HFF-Myc (cell line): Measurements from ENCODE around the gene RSRP1.

ENCODE experiments used
- DNase-seq: peaks from one replicate; pipeline ENCODE4 v3.0.0-alpha.2; 2011; ENCODE audit warnings: low read depth; ENCODE audit errors: extremely low read depth
- H3K4me3 ChIP-seq: replicated peaks from 2 replicates; pipeline ENCODE4 v1.5.1; 2011; ENCODE audit warnings: low read depth, mild to moderate bottlenecking, control low read depth, low read length
- CTCF ChIP-seq: IDR thresholded peaks from 2 replicates; pipeline ENCODE4 v1.5.1; 2012; ENCODE audit warnings: mild to moderate bottlenecking, low read depth, low read length, control low read depth; ENCODE audit errors: missing control alignments

The RSRP1 gene

DNA sequence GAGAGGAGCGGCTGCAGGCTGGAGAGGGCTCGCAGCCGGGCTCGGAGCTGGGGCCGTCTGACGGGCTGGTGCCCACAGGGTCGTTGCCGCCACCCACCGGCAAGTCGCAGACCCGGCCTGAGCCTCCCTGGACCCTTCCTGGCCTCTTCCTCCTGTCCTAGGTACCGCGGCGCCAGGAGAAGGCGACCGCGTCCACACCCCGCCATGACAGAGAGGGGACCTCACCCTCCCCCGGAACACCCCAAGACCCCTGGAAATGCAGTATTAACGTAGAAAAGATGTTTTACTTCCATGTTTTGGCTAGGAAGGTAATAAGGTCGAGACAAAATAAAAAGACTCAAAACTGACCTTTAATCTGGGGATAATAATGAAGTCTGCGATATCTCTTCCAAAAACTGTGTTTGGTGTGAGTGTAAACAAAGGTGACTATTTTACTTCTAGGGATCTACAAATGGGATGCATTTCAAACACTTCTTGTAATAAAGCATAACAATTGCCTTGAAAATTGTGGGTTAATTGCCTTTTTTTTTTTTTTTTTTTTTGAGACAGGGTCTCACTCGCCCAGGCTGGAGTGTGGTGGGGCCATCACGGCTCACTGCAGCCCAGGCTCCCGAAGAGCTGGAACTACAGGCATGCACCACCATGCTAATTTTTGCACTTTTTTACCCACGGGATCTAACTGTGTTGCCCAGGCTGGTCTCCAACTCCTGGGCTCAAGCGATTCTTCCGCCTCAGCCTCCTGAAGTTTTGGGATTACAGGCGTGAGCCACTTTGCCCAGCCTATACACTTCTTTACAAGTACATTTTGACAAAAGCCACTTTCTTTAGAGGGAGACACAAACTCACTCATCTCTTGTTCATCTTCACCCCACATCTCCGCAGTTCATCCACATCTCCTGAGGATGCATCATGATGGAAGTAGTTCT, 838 bp upstream of the RSRP1 start:
- no peak for DNase-seq
- peak overlapping the region; percentile 97 for H3K4me3 ChIP-seq
- TF ChIP-seq CTCF, result no peak

GRCh38 chr1:25246600-25247023, 642 bp downstream of the RSRP1 start:
- no peak for DNase-seq
- H3K4me3 ChIP-seq, result peak overlapping the region; percentile 97
- no peak for TF ChIP-seq CTCF

DNA sequence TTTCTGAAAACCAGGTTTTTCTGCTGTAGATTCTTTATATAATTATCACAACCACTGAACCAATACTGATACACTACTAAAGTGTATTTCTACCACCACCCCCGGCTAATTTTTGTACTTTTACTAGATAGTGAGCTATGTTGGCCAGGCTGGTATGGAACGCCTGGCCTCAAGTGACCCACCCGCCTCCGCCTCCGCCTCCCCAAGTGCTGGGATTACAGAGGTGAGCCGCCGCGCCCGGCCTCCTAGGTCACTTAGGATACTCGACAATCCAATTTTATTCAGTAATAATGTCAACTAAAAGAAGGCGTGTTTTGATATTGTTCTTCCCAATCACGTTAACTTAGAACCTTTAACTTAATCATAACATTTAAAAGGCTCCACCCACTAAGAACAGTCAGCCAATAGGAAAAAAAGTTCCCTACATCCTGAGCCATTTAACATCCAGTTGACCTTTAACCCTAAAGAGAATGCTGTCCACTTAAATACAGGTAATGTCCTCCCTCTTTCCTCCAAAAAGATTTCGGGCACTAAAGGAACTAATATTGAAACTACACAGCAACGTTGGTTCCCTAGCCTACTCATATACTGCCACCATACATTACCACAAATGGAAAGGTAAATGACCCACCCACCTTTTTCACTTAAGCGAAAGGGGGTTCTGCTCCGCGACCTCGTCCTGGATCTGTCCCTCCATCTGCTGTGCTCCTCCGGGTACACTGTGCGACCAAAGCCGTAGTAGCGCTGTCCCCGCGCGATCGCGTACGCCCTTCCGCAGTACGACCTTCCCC, 1.2 kb downstream of the RSRP1 start:
- H3K4me3 ChIP-seq, result peak overlapping the region; percentile 97
- TF ChIP-seq CTCF, result no peak
- no peak for DNase-seq

DNA sequence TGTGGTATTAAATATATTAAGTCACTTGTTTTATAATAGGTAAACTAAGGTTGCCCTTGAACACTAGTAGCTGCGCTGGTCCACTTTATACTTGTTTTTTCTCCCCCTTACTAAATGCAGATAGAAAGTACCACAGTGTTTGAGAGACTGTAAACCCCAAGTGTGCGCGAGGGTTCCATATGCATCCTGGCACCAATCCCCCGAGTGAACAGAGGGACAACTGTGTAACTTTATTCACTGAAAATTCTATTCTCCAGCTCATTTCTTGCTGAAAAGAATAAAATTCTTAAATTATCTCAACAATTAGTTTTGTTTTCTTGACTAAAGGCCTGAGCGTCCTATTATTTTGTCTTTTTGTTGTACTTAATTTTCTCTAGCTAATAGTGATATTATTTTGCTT, 1.9 kb downstream of the RSRP1 start:
- H3K4me3 ChIP-seq, result peak overlapping the region; percentile 97
- no peak for TF ChIP-seq CTCF

DNA sequence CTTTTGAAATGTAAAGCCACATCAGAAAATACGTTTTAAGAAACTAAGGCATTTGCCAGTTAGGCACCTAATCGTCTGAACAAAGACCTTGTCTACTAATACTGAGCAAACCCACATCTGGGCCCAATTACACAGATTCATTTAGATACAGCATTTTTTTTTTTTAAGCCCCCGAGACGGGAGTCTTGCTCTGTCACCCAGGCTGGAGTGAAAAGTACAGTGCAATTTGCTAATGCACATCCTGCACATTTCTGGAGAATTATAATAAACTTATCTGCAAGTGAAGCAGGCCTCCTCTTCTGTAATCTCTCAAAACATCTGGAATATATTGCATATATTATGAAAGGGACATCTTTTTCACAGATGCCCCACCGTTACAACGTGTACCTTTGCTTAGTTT, 3.3 kb downstream of the RSRP1 start:
- no peak overlapping the region for H3K4me3 ChIP-seq
- no peak for TF ChIP-seq CTCF
- DNase-seq, result no peak

More for the DNA sequence above, 1.9 kb downstream of the RSRP1 start:
- no peak for DNase-seq

DNA sequence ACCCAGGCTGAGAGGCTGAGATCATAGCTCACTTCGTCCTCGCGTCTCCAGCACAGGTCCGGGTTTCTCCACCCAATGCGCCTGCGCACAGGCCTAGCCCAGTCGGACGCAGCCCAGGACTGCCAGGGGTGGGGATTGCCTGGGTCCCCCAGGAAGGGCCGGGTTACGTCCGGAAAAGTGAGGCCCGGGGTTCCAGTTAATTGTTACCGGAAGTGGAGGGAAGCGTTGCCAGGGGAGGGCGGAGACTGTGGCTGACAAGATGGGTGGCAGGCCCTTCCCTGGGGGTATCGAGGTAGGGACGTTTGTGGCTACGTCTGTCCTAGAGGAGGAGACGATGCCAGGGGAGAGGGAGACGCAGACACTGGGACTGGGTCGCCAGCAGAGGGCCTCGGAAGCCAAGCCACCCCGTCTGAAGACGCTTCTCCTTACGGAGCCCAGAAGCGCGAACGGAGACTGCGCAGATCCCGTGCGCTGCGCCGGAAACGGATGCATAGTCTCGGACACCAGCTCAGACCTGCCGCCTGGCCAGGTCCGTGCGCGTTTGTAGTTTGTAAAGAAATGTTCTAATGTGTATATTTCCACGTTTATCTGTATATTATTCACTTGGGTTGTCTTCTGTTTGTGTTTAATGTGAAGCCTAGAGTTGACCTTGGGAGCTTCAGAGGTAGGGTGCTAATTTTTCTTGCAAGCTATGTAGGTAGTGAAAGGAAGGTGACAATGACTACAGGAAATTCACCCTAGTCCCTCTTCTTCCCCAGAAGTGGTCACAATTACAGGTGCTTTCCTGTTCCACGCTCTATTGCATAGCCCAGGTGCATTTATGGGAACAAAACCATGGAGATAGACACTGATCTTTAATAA, 7.3 kb downstream of the RSRP1 start:
- TF ChIP-seq CTCF, result peak; percentile 62
- peak overlapping the region; percentile 35 for H3K4me3 ChIP-seq
- peak; percentile 74 for DNase-seq
